NCI-H2081 treated with DMSO at 0.1 percent for 48 hours (cell line): ENCODE measurements around the gene LRP5.
"Not testable (repeated sequence)": the region's sequence is repeated elsewhere in the genome, so short reads cannot be mapped to it uniquely, and the experiment has no call there.

Source experiments
- DNase-seq: peaks from one replicate; lab custom pipeline; 2025; lab: John Stamatoyannopoulos, UW

LRP5 gene

GRCh38 chr11:68392822-68393221 lies 80.4 kb downstream of the LRP5 start:
- no peak for DNase-seq

GRCh38 chr11:68396516-68396915 lies 84.1 kb downstream of the LRP5 start:
- no peak for DNase-seq

- DNase-seq = no peak
These were observed 84.9 kb downstream of the LRP5 start for GRCh38 chr11:68397256-68397655.

GRCh38 chr11:68398995-68399851 lies 86.8 kb downstream of the LRP5 start:
- no peak for DNase-seq

GRCh38 chr11:68399916-68400315 lies 87.5 kb downstream of the LRP5 start:
- DNase-seq = no peak

- DNase-seq = not testable (repeated sequence)
These were observed 88.2 kb downstream of the LRP5 start for GRCh38 chr11:68400584-68400983.

GRCh38 chr11:68401856-68402255 lies 89.5 kb downstream of the LRP5 start:
- no peak for DNase-seq

GRCh38 chr11:68402355-68403031 lies 90.1 kb downstream of the LRP5 start:
- no peak for DNase-seq

- DNase-seq = no peak
These were observed 91.0 kb downstream of the LRP5 start for GRCh38 chr11:68403424-68403823.

- no peak for DNase-seq
These were observed 91.4 kb downstream of the LRP5 start for GRCh38 chr11:68403831-68404230.

GRCh38 chr11:68406324-68407313 lies 94.2 kb downstream of the LRP5 start:
- DNase-seq = no peak

GRCh38 chr11:68408512-68408911 lies 96.1 kb downstream of the LRP5 start:
- DNase-seq = no peak

- no peak for DNase-seq
These were observed 97.5 kb downstream of the LRP5 start for GRCh38 chr11:68409748-68410344.

- no peak for DNase-seq
These were observed 99.2 kb downstream of the LRP5 start for GRCh38 chr11:68411501-68411991.

GRCh38 chr11:68412593-68413475 lies 100.4 kb downstream of the LRP5 start:
- no peak for DNase-seq

GRCh38 chr11:68413591-68413999 lies 101.2 kb downstream of the LRP5 start:
- no peak for DNase-seq

GRCh38 chr11:68414496-68415221 lies 102.3 kb downstream of the LRP5 start:
- DNase-seq = no peak

- DNase-seq = no peak
These were observed 103.7 kb downstream of the LRP5 start for GRCh38 chr11:68416070-68416578.

GRCh38 chr11:68418648-68419047 lies 106.3 kb downstream of the LRP5 start:
- DNase-seq = no peak

GRCh38 chr11:68420171-68420570 lies 107.8 kb downstream of the LRP5 start:
- DNase-seq = no peak
